Measurements from ENCODE around the gene SH3YL1. TPM values are rescaled to one million over a fixed set of nuclear protein-coding genes. Genes with fewer than 3 reads are reported as not detected.

SH3YL1 gene
- total RNA-seq, 1 donor from 2014 or later = 42.2 TPM

- H3K4me3 ChIP-seq = no peak overlapping the region
- no peak for TF ChIP-seq CTCF (IDR thresholded peaks at IDR 0.05)
- H3K27ac ChIP-seq = no peak overlapping the region
- no peak for DNase-seq
- no peaks in the 10 kb centered on the region for H3K36me3 ChIP-seq
- no peaks in the 10 kb centered on the region for H3K27me3 ChIP-seq (ENCODE audit: low read depth)
- ATAC-seq = no peak
- intact Hi-C loops (cut with DNase I) = no loop called here
- H3K4me1 ChIP-seq = no peaks in the 10 kb centered on the region
- H3K9me3 ChIP-seq = no peaks in the 10 kb centered on the region
Observed at GRCh38 chr2:179886-180285, 83.9 kb downstream of the SH3YL1 start.

- Histone ChIP-seq H3K27ac (no peak overlapping the region), H3K4me1 (no peaks in the 10 kb centered on the region), H3K27me3 (ENCODE audit: low read depth) (no peaks in the 10 kb centered on the region), H3K4me3 (no peak overlapping the region), H3K36me3 (no peaks in the 10 kb centered on the region), H3K9me3 (no peaks in the 10 kb centered on the region)
- intact Hi-C loops (cut with DNase I) = no loop called here
- ATAC-seq (no peak), DNase-seq (no peak)
- TF ChIP-seq CTCF (IDR thresholded peaks at IDR 0.05) = no peak
Observed at GRCh38 chr2:177733-178132, 86.1 kb downstream of the SH3YL1 start.

- TF ChIP-seq CTCF (IDR thresholded peaks at IDR 0.05) = no peak
- Histone ChIP-seq H3K4me3 (no peak overlapping the region), H3K27ac (no peak overlapping the region), H3K27me3 (ENCODE audit: low read depth) (no peaks in the 10 kb centered on the region), H3K4me1 (no peaks in the 10 kb centered on the region), H3K9me3 (no peaks in the 10 kb centered on the region), H3K36me3 (no peaks in the 10 kb centered on the region)
- ATAC-seq (no peak), DNase-seq (no peak)
- intact Hi-C loops (cut with DNase I) = no loop called here
Observed at GRCh38 chr2:176917-177316, 86.9 kb downstream of the SH3YL1 start.

- DNase-seq (no peak), ATAC-seq (peak in 1 of 2 donors; percentile 57)
- intact Hi-C loops (cut with DNase I) = no loop called here
- no peak for TF ChIP-seq CTCF (IDR thresholded peaks at IDR 0.05)
- Histone ChIP-seq H3K27me3 (ENCODE audit: low read depth) (no peaks in the 10 kb centered on the region), H3K4me3 (no peak overlapping the region), H3K4me1 (no peaks in the 10 kb centered on the region), H3K9me3 (no peaks in the 10 kb centered on the region), H3K36me3 (no peaks in the 10 kb centered on the region), H3K27ac (no peak overlapping the region)
Observed at GRCh38 chr2:175880-176820, 87.7 kb downstream of the SH3YL1 start.

- TF ChIP-seq CTCF (IDR thresholded peaks at IDR 0.05) = no peak
- intact Hi-C loops (cut with DNase I) = no loop called here
- H3K36me3 ChIP-seq = no peaks in the 10 kb centered on the region
- ATAC-seq (no peak), DNase-seq (no peak)
- no peaks in the 10 kb centered on the region for H3K27me3 ChIP-seq (ENCODE audit: low read depth)
- no peaks in the 10 kb centered on the region for H3K4me1 ChIP-seq
- H3K9me3 ChIP-seq = no peaks in the 10 kb centered on the region
- H3K27ac ChIP-seq = no peak overlapping the region
- no peak overlapping the region for H3K4me3 ChIP-seq
Observed at GRCh38 chr2:175161-175786, 88.6 kb downstream of the SH3YL1 start.

Measured in lower lobe of right lung (tissue), 2 donors.